HG03460 (cell line): ENCODE data around the gene C10orf105.
A peak's percentile ranks its signal among the peaks of the same experiment; 100 is the strongest.

Source experiments
- ATAC-seq: cut with Tn5 transposase; IDR thresholded peaks from one replicate; pipeline ENCODE4 v1.9.1; 2021; ENCODE audit not compliant: unreplicated experiment

C10orf105 gene

DNA sequence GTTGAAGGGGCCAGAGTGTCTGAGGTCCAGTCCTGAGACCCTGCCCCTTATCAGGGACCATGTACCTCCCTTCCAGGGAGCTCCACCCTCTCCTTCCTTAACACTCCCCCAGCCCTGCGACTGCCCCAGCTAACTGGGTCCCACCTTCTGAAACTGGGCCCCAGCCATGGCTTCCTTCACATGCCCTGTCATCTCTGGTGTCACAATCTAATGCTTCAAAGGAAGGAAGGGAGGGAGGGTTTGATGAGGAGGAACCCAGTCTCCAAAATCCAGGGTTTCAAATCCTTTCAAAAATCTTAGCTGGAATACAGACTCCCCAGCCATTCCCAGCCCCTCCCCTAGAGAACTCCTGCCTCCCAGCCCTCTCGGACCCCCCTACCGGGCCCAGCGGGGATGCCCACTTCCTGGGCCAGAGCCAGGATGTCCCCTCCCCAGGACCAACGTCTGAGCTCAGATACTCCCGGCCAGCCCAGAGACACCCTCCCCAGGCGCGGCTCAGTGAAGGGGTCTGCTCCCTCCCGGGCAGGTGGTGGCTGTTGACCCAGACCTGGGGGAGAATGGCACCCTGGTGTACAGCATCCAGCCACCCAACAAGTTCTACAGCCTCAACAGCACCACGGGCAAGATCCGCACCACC is 18.0 kb downstream of the C10orf105 start:
- no peak for ATAC-seq

- no peak for ATAC-seq
These were observed 18.7 kb downstream of the C10orf105 start for GRCh38 chr10:71700731-71701368.

- ATAC-seq, result no peak
These were observed 20.8 kb downstream of the C10orf105 start for GRCh38 chr10:71698737-71699136.

DNA sequence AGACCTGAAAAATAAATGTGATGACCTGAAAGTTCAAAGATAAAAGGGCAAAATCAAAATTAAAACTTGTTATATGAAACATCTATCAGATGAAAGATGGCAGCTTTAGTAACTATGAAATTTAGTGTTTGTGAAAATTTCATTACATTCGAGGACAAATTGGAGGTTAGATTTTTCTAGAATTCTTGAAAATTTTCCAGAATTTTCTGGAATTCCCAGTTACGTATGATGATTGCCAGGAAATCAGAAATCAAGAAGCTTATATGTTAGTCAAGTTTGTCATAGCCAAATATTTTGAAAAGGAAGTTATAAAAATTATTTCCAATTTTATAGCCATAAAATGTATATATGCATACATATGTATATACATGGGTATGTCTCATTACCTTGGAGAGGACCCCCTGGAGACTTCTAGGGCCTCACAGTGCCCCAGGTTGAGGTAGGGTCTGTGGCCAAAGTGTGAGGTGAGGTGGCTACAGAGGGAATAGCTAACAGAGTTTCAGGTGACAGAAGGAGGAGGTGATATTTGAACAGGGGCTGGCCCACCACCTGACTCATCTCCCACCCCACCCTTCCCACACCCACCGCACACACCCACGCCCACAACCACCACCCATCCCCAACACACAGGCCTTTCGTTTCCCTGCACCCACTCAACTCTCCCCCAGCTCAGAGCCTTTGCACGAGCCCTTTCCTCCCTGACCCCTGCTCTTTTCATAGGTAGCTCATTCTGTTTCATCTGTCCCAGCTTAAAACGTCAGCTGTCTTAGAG is 21.5 kb downstream of the C10orf105 start:
- no peak for ATAC-seq

- ATAC-seq, result no peak
These were observed 22.8 kb downstream of the C10orf105 start for GRCh38 chr10:71696628-71697326.

GRCh38 chr10:71695502-71696476 is 23.8 kb downstream of the C10orf105 start:
- no peak for ATAC-seq

- peak; percentile 86 for ATAC-seq
These were observed 25.0 kb downstream of the C10orf105 start for GRCh38 chr10:71694567-71694968.

GRCh38 chr10:71694039-71694501 is 25.5 kb downstream of the C10orf105 start:
- ATAC-seq, result peak; percentile 26

DNA sequence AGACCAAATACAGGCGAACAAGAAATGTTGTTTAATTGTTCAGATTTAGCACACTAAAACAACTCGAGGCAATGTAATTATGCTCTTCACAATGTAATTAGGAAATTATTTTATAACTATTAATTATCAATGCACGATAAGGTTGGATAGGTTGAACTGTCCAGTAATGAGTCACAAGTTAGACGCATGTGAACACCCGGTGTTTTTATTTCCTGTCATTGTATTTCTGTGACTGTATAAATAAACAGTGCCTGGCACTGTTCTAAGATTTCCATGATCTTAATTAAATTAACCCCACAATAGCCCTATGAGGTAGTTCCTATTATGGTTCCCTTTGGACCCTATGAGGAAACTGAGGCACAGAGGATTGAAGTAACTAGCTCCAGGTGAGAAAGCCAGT is 26.2 kb downstream of the C10orf105 start:
- ATAC-seq, result no peak

DNA sequence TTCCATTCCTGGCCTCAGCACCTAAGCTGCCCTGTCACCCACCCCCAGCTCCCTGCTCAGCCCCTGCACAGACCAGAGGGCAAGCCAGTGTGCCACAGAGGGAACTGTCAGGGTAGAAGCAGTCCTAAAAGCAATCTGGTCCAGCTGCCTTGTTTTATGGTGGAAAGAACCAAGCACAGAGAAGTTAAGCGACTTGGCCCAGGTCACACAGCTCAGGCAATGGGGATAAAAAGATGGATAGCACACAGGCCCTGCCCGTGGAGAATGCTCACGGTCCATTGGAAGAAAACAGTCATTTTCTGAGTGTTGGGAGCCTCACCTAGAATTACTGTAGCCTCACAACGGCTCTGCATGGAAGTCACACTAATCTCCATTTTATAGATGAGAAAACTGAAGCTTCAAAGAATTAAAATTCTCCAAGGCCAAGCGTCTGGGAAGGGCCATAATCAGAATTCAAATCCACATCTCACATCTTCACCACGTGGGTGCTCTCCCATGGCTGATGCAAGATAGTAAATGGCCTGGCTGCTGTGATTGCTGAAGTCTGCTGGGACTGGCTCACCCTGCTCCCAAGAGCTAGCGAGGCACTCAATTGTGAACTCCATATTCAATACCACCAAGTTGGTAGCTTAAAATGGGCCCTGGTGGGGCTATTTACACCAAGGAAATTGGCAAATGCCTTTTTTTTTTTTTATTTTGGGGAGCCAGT is 26.8 kb downstream of the C10orf105 start:
- ATAC-seq, result no peak

DNA sequence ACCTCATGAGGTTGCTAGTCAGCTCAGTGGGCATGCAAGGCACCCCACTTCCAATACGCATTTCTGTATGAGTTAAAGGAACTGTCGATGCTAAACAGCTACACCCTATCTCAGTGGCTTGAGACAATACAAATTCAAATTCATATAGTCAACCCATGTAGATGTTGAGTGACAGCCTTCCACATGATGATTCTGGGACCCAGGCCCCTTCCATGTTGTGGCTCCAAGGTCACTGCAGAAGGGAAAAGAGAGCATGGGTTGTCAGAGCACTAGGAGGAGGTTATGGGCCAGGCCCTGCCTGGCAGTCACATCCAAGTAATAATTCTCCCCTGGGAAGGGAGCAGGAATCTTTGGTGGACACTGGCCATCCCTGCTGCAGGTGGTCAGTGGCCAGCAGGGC is 28.2 kb downstream of the C10orf105 start:
- no peak for ATAC-seq

GRCh38 chr10:71690094-71690720 is 29.4 kb downstream of the C10orf105 start:
- ATAC-seq, result no peak

- ATAC-seq, result no peak
These were observed 31.3 kb downstream of the C10orf105 start for GRCh38 chr10:71688256-71688655.

GRCh38 chr10:71687480-71687879 is 32.1 kb downstream of the C10orf105 start:
- ATAC-seq, result no peak

DNA sequence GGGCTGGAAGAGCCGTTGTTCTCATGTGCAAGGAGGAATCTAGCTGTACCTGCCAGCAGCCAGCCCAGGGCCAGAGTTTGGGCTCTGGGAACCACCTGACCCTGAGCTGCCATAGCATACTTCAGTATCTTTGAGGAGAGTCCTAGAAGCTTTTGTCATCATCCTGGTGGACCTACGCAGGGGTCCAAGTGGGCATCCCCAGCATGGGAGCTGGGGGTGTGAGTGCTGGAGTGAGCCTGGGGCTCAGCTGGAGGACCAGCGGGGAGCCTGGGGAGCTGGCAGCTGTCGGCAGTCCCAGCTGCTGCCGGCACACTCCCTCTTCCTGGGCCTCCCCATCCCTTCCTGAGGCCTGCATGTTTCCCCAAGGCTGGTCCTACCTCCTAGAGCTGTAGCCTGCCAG is 32.5 kb downstream of the C10orf105 start:
- ATAC-seq, result no peak

DNA sequence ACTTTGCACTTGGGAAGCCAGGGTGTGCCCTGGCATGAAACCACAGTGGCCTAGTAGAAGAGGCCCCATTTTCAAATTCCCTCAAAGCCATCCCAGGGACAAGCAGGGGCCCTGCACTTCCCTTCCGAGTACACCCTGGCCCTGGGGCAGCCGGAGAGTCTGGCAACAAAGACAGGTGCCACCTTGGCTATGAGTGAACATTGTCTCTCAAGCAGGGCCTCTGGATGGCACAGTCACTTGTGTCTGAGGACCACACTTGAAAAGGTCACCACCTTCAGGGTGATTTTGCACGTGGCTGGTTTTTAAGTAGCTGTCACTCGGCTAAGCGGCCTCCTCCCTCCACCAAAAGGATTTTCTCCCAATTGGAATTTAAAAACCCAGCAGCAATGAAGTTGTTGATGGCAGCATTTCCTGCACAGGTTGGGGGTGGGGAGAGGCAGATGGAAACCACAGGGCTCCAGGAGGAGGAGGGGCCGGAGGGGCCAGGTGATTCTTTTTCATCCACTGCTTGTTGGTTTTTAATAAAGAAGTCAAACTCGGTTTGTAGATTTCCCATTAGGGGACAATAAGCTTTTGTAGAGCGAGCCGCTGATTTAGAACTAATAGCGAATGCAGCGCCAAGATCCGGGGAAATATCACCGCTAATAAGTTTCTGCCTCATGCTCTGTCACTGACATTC is 33.9 kb downstream of the C10orf105 start:
- ATAC-seq, result no peak

- no peak for ATAC-seq
These were observed 35.0 kb downstream of the C10orf105 start for GRCh38 chr10:71684356-71685173.

DNA sequence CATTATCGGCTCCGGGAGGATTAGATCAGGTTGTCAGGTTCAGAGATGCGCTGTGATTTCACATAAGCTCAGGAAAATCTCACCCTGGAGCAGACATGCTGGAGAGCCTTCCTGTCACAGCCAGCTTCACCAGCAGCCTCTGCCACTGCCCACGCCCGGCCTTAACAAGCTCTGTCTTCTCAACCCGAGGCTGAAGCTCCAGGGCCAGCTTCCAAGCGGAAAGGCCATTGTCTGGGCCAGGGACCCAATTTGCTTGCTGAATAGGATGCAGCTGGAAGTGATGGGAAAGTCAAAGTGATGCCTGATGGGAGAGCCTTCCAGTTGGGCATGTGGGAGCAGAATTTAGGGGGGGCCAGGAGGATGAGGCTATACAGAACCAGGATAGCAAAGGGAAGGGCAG is 36.3 kb downstream of the C10orf105 start:
- no peak for ATAC-seq
